Measurements from ENCODE around the gene EVC. TPM values are rescaled to one million over a fixed set of nuclear protein-coding genes. Genes with fewer than 3 reads are reported as not detected.
A peak's percentile ranks its signal among the peaks of the same experiment; 100 is the strongest.

The EVC gene
- total RNA-seq, 1 donor from 2014 or later, result 41.4 TPM

- Histone ChIP-seq H3K27me3 (ENCODE audit: control insufficient read depth, insufficient read depth, low read length) (no peaks in the 10 kb centered on the region), H3K4me3 (ENCODE audit: low read depth, low read length) (no peak overlapping the region), H3K36me3 (ENCODE audit: control insufficient read depth, insufficient read depth, low read length) (peaks cover 3% of the 10 kb centered on the region)
- DNase-seq (ENCODE audit: low read depth), result no peak
- no peak for TF ChIP-seq CTCF (IDR thresholded peaks at IDR 0.05; ENCODE audit: insufficient read depth, low read length, poor library complexity, severe bottlenecking)
These were observed 102.9 kb downstream of the EVC start for GRCh38 chr4:5813882-5814255.

DNA sequence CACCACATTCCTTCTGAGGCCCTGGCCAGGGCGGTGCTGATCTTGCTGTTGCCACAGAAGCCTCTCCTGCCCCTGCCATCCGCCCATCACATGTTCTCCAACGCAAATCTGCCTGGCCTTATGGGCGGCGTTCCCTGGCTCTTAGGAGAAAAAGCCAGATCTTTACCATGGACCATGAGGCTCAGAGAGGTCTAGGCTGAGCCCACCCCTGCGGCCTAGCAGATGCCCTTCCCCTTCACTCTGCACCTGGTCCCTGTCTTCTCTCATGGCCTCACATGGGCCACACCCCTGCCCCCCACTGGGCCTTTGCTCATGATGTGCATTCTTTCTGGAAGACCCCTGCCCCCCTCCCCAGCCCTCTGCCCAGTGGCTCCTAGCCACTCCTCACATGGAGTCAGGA, 103.4 kb downstream of the EVC start:
- no peak for DNase-seq (ENCODE audit: low read depth)
- Histone ChIP-seq H3K27me3 (ENCODE audit: control insufficient read depth, insufficient read depth, low read length) (no peaks in the 10 kb centered on the region), H3K4me3 (ENCODE audit: low read depth, low read length) (no peak overlapping the region), H3K36me3 (ENCODE audit: control insufficient read depth, insufficient read depth, low read length) (peaks cover 4% of the 10 kb centered on the region)
- TF ChIP-seq CTCF (IDR thresholded peaks at IDR 0.05; ENCODE audit: insufficient read depth, low read length, poor library complexity, severe bottlenecking), result no peak

- TF ChIP-seq CTCF (IDR thresholded peaks at IDR 0.05; ENCODE audit: insufficient read depth, low read length, poor library complexity, severe bottlenecking), result no peak
- Histone ChIP-seq H3K36me3 (ENCODE audit: control insufficient read depth, insufficient read depth, low read length) (peaks cover 2% of the 10 kb centered on the region), H3K27me3 (ENCODE audit: control insufficient read depth, insufficient read depth, low read length) (no peaks in the 10 kb centered on the region), H3K4me3 (ENCODE audit: low read depth, low read length) (no peak overlapping the region)
- no peak for DNase-seq (ENCODE audit: low read depth)
These were observed 104.6 kb downstream of the EVC start for GRCh38 chr4:5815641-5816040.

GRCh38 chr4:5816101-5816500, 105.1 kb downstream of the EVC start:
- H3K27me3 ChIP-seq (ENCODE audit: control insufficient read depth, insufficient read depth, low read length), result no peaks in the 10 kb centered on the region
- H3K4me3 ChIP-seq (ENCODE audit: low read depth, low read length), result no peak overlapping the region
- no peak for TF ChIP-seq CTCF (IDR thresholded peaks at IDR 0.05; ENCODE audit: insufficient read depth, low read length, poor library complexity, severe bottlenecking)
- no peak for DNase-seq (ENCODE audit: low read depth)
- H3K36me3 ChIP-seq (ENCODE audit: control insufficient read depth, insufficient read depth, low read length), result peaks cover 2% of the 10 kb centered on the region

DNA sequence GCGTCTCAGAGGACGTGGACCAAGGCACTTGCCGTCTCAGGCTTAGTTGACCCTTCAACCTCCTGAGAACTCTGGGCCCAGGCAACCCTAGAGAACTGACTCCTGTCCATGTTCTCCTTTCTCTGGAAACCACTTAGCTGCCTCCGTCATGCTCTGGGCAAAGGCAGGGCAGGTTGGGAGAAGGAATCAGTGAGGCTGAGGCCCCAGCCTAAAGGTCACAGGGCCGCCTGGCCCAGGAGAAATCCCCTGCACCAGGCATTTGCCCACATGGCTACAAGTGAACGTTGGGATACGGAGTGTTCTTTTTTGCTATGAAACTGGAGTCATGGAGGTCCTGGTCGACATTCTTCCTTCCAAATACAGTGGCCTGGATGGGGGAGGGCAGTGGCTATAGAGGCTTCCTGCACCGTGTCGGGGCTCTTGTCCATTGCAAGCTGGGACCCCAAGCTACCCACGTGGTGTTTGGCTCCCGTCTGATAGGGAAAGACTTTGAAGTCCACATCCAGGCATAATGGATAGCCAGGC, 105.9 kb downstream of the EVC start:
- Histone ChIP-seq H3K27me3 (ENCODE audit: control insufficient read depth, insufficient read depth, low read length) (no peaks in the 10 kb centered on the region), H3K4me3 (ENCODE audit: low read depth, low read length) (no peak overlapping the region), H3K36me3 (ENCODE audit: control insufficient read depth, insufficient read depth, low read length) (peaks cover 2% of the 10 kb centered on the region)
- no peak for TF ChIP-seq CTCF (IDR thresholded peaks at IDR 0.05; ENCODE audit: insufficient read depth, low read length, poor library complexity, severe bottlenecking)
- no peak for DNase-seq (ENCODE audit: low read depth)

- peak; percentile 52 for TF ChIP-seq CTCF (IDR thresholded peaks at IDR 0.05; ENCODE audit: insufficient read depth, low read length, poor library complexity, severe bottlenecking)
- Histone ChIP-seq H3K27me3 (ENCODE audit: control insufficient read depth, insufficient read depth, low read length) (no peaks in the 10 kb centered on the region), H3K36me3 (ENCODE audit: control insufficient read depth, insufficient read depth, low read length) (peaks cover 2% of the 10 kb centered on the region), H3K4me3 (ENCODE audit: low read depth, low read length) (no peak overlapping the region)
- DNase-seq (ENCODE audit: low read depth), result no peak
These were observed 110.8 kb downstream of the EVC start for GRCh38 chr4:5821665-5822358.

Data from kidney epithelial cell (primary cell).